HG03558 (cell line): ENCODE measurements around the gene PDK1.
A peak's percentile ranks its signal among the peaks of the same experiment; 100 is the strongest.
"Not testable (repeated sequence)": the region's sequence is repeated elsewhere in the genome, so short reads cannot be mapped to it uniquely, and the experiment has no call there.

ENCODE experiments used
- ATAC-seq: cut with Tn5 transposase; IDR thresholded peaks from one replicate; pipeline ENCODE4 v1.9.1; 2021; ENCODE audit warnings: moderate number of reproducible peaks; ENCODE audit not compliant: unreplicated experiment; ENCODE audit errors: extremely low read depth

Gene PDK1

GRCh38 chr2:172555522-172556283 lies at the start of gene PDK1:
TSS of gene PDK1 (plus strand) at chr2:172556090. CDS start at chr2:172556151, 61 bp downstream.
- ATAC-seq, result peak; percentile 63

- ATAC-seq, result no peak
These were observed 48.7 kb upstream of the PDK1 start for GRCh38 chr2:172507199-172507598.

- no peak for ATAC-seq
These were observed 45.8 kb upstream of the PDK1 start for GRCh38 chr2:172510088-172510487.

- ATAC-seq, result no peak
These were observed 45.3 kb upstream of the PDK1 start for GRCh38 chr2:172510548-172510947.

GRCh38 chr2:172512810-172513523 lies 42.9 kb upstream of the PDK1 start:
- no peak for ATAC-seq

GRCh38 chr2:172513524-172513900 lies 42.4 kb upstream of the PDK1 start:
- ATAC-seq, result no peak

- no peak for ATAC-seq
These were observed 41.8 kb upstream of the PDK1 start for GRCh38 chr2:172513935-172514586.

- ATAC-seq, result no peak
These were observed 39.6 kb upstream of the PDK1 start for GRCh38 chr2:172516299-172516698.

- ATAC-seq, result no peak
These were observed 36.9 kb upstream of the PDK1 start for GRCh38 chr2:172518995-172519394.

- no peak for ATAC-seq
These were observed 30.3 kb upstream of the PDK1 start for GRCh38 chr2:172525601-172526000.

GRCh38 chr2:172531309-172531708 lies 24.6 kb upstream of the PDK1 start:
- no peak for ATAC-seq

GRCh38 chr2:172532461-172532860 lies 23.4 kb upstream of the PDK1 start:
- not testable (repeated sequence) for ATAC-seq

GRCh38 chr2:172533687-172534086 lies 22.2 kb upstream of the PDK1 start:
- no peak for ATAC-seq

- no peak for ATAC-seq
These were observed 20.8 kb upstream of the PDK1 start for GRCh38 chr2:172535119-172535518.

- not testable (repeated sequence) for ATAC-seq
These were observed 18.0 kb upstream of the PDK1 start for GRCh38 chr2:172537851-172538250.

GRCh38 chr2:172539767-172540166 lies 16.1 kb upstream of the PDK1 start:
- no peak for ATAC-seq

GRCh38 chr2:172540421-172540820 lies 15.5 kb upstream of the PDK1 start:
- ATAC-seq, result no peak

- no peak for ATAC-seq
These were observed 10.3 kb upstream of the PDK1 start for GRCh38 chr2:172545408-172546075.

- ATAC-seq, result no peak
These were observed 6.8 kb upstream of the PDK1 start for GRCh38 chr2:172549131-172549530.

- ATAC-seq, result not testable (repeated sequence)
These were observed 6.1 kb upstream of the PDK1 start for GRCh38 chr2:172549802-172550201.

GRCh38 chr2:172550419-172550818 lies 5.5 kb upstream of the PDK1 start:
- no peak for ATAC-seq
